Activated effector memory CD4-positive, alpha-beta T cell treated with Interleukin-2 at 50 U/mL for 16 hours (primary cell): ENCODE results near the gene LDLRAD4.

Experiments used
- DNase-seq: peaks from one replicate; pipeline ENCODE4 v3.0.0-alpha.2; 2020

The LDLRAD4 gene

DNA sequence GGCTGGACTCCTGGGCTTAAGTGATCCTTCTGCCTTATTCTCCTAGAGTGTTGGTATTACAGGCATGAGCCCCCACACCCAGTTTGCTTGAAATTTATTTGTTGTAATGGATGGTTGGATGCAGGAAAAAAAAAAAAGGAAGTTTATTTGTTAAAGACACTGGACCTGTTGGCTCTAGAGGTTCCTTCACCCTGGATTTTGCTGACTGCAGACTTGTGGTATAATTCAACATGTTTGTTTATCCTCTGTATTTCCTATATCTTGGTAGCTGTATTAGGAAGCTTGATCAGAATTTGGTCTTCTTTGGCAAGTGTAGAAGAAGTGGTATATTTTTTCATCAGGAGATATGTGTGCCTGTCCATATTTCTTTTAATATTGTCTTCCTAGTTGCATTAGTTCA, 138.7 kb downstream of the LDLRAD4 start:
- no peak for DNase-seq

DNA sequence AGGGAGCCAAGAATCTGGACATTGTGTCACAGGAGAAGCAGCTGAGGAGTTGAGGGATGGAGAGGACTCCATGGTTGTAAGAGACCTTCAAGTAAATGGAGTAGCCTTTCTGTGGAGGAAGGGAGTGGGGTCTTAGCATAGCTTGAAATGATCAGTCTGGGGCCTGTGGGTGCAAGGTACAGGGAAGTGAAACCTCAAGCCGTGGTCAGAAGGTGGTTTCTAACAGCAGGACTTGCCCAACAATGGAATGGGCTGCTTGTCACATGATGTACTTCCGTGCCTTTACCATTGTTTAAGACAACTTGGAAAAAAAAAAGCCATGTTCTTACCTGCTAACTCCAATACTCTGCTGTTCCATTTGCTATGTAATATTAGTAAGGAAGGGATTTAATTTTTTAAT, 140.7 kb downstream of the LDLRAD4 start:
- no peak for DNase-seq

DNA sequence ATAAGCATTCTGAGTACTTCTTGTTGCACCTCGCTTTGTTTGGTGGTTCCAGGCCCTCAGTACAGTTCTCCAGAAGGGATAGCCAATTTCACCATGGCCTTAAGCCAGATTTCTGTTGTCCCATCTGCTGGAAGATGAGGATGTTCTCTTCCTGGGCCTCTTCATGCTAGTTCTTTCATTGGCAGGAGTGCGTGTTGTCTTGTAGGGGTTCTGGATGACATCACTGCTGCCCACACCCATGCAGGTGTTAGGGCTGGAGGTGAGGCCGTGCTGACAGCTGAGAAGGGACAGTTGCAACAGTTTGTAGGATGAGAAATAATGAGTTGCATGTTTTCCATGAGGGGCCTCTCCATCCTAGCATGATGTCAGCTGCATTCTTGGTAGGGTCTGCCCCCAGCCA, 142.9 kb downstream of the LDLRAD4 start:
- no peak for DNase-seq

DNA sequence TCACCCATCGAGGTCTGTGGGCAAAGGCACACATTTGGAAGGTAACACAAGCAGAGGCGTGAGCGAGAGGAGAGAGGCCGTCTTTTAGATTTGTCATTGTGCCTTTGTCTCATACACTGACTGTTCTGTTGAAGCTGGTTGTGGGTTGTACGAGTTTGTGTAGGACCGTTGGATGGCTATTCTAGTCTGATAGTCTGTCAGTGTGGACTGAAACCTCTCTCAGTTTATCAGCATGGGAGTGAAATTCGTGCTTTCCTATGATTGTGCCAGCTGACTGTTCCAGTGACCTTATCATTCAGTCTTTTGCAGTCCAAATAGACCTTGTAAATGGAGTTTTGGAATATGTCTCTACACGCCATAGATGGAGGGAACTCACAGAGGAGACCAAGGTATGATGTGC, 143.5 kb downstream of the LDLRAD4 start:
- no peak for DNase-seq

DNA sequence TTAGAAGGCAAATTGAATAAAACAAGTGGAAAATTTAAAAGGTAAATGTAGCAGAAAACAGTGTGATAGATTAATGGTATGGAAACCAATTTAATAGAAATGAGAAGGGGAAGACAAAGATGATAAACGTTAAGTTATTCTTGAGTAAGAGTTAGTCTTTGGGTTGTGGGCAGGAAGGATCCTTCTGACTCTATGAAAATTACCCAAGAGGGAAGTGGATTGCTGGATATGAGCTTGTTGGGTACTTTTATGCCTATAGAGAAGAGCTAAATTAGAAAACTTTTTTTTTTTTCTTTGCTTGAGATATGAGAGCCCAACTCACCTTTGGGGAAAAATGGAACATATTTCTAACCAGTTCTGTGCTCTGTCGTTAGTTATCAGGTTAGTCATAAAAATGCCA, 144.0 kb downstream of the LDLRAD4 start:
- DNase-seq, result no peak

DNA sequence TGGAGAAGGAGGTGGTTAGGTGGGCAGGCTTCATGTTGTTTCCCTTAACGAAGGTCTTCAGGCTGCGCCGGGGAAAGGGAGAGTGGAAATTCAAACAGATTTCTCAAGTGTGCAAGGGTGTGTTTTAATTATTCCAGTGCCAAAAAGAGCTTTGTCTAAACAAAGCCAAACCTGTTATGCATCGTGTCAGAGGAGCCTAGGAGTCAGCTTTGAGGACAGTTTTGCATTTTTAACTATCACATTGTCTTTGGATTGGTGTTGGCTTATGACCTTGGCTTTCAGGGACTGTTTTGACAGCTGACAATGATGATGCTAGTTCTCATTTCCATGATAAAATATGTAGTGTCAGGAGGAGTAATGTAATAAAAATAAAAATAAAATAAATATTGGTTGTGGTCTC, 144.8 kb downstream of the LDLRAD4 start:
- no peak for DNase-seq

DNA sequence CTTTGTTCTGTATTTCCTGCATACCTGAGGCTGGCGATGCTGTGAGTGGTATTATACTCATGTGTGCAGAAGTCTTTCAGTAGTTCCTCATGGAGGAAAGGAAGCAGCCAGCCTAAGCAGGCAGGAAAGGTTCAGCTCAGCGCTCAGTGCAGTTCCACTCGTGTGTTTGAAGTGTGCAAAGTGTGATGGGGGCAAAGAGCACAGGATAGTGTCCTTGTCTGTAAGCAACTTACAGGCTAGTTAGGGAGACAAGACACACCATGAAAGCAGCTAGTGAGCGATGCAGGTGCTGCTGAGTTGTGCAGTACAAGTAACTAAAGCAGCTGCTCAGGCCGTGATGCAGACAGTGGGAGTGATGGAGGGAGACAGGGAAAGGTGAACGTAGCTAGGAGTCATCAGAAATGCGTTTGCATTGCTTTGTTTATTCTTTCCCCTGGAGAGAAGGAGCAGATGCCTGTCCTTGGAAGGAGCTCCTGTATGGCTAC, 146.2 kb downstream of the LDLRAD4 start:
- DNase-seq, result no peak

DNA sequence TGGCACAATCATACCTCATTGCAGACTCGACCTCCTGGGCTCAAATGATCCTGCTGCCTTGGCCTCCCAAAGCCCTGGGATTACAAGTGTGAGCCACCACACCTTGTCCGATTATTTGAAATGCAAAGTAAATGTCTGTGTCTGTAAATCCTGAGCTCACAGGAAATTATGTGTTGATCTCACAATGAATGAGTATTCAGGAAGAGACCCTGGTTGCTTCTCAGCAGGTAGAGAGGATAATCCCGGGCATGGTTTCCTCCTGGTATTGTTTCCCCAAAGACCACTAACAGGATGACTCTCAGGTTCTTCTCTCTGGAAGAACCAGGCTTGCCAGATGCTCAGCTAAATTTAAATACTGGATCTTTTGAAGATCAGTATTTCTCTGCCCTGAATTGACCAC, 147.6 kb downstream of the LDLRAD4 start:
- no peak for DNase-seq

DNA sequence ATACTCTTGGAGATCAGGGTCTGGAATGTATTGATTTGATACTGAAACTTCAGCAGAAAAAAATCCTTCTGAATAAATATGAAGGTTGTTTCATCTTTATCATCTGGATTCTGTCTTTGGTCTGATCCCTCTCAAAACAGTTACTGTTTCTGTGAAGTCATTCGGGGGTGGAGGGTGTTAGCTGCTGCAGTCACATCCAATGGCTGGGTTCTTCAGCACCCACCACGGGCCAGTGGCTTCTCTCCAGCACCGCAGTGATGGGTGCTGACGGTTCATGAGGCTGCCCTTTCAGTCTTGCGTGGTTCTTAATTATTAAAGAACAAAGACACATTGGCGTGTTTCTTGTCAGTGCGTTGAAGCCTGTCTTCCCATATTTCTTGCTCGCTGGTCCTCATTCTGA, 148.0 kb downstream of the LDLRAD4 start:
- DNase-seq, result no peak

DNA sequence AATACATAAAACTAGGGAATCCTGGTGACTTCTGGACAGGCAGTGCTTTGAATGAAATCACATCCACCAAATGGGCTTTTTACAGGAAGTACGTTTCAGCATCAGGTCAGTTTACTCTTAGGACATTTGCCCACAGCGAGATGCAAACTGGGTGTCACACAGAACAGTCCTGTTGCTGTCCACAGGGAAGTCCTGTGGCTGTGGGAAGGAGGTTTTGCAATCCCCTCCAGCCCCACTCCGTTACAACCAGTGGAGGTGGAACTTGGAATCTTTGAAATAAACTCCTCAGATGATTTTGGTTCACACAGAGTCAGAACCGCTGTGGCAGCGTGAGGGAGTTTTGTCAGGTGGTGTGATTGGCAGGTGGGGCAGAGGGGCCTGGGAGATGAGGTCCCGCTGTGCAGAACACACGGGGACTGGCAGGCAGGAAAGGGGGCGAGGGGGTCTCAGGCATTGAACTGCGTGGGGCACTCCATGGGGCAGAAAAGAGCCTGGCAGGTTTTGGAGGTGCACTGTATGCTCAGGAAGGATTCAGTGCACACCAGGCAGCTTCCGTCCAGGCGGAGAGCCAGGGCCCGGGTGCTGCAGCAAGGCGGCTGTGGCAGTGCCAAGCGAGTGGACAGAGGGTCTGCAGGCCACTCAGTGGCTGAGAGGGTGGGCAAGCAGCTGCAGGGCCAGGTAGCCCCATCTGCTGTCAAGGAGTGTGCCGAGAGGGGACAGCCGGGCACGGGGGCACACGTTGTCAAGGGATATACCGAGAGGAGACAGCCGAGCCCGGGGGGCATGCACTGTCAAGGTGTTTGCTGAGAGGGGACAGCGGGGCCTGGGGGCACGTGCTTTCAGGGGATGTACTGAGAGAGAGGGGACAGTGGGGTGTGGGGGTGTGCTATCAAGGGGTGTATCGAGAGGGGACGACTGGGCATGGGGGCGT, 148.7 kb downstream of the LDLRAD4 start:
- DNase-seq, result no peak

DNA sequence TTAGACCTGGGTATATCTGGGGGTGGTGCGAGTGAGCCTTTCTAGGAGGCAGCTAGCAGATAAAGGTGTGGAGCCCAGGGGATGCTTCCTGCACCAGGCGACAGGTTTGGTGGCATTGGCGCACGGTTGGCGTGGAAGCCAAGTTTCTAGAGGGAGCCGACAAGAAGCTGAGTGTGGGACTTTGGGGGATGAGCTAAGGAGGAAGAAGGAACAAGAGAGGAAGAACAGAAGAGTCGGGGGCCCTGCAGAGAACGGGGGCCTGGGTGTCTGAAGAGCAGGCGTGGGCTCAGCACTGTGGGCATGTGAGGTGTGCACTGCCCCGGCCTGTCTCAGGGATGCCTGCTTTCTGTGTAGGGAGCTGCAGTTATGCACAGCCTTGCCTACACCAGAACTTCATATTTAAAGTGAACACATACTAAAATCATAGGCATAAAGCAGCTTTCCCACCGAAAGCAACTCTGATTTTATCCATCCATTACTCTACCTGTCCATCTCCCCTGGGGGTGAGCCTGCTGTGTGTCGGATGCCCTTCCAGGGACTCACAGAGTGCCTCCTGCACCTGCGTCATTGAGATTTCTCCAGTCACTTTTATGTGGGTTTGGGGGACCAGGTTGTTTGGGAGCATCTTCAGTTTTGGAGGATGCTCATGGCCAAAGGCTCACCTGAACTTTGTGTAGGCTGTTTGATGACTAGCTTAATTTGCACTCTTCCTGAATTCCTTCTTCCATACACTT, 149.7 kb downstream of the LDLRAD4 start:
- no peak for DNase-seq

DNA sequence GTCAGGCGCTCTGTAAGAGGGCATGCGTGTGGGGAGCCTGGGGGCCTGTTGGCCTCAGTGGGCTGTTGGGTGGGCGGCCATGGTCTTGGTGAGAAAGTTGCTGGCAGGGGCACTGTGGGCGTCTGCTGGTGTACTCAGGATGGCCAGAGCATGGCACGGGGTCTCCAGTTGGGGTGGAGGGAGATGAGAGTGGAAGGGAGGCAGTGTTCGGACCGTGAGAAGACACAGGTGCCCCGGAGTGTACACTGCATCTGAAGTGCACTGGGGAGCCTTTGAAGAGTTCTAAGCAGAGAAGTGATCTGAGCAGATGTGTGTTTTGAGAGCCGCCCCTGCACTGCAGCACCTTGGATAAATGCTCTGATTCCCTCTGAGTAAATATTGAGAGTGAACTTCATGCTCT, 150.8 kb downstream of the LDLRAD4 start:
- DNase-seq, result no peak

DNA sequence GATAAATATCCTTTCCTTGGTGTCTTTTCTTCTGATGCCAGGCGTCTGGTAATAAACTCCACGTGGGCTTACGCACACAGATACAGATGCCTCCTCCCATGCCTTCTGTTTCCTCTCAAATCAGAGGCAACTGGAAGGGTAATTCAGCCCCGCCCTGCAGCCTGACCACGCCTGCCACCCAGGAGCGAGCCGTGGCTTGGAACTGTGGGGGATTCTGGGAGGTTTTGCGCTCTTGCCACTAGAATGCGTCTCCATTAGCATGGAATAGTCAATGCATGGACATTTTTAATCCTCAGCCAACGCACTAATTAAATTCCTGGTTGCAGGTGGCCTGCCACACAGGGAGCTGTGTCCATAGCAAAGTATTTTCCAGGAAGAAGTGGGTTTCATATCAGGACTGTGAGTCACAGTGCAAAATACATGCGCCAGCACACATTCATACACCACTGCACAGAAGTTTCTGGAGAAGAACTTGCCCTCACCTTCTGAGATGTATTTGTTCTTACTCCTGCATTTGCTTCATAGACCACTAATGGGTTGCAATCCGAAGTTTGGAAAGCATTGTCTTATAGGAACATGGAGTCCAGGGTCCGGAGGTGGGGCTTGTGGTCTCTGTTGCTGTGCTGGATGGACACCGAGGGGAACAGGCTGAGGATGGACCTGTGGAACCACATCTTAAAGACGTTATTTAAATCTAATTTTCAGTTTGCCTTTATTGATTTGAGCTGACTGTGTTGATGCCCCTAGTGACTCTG, 151.4 kb downstream of the LDLRAD4 start:
- DNase-seq, result no peak

DNA sequence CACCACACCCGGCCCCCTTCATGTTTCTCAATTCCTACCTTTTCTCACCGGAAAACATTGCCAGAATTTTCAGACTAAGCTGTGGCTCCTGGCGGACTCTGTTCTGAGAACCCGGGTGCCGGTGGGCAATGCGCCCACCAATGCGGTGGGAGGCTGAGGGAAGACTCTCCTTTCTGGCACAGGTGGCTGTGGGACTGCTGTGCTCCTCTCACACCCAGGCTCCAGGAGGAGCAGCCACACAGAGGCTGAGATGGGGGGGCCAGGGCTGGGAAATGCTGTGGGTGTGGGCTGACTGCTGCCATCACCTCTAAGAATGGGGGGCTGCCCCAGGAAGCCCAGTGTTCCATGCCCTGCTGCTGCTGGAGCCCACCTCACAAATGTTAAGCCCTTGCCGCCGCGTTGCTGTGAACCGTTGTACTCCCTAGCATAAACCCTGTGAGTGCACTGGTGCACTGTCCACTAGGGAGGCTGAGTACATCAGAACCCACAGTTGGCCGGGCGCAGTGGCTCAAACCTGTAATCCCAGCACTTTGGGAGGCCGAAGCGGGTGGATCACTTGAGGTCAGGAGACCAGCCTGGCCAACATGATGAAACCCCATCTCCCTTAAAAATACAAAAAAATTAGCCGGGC, 152.6 kb downstream of the LDLRAD4 start:
- DNase-seq, result no peak

DNA sequence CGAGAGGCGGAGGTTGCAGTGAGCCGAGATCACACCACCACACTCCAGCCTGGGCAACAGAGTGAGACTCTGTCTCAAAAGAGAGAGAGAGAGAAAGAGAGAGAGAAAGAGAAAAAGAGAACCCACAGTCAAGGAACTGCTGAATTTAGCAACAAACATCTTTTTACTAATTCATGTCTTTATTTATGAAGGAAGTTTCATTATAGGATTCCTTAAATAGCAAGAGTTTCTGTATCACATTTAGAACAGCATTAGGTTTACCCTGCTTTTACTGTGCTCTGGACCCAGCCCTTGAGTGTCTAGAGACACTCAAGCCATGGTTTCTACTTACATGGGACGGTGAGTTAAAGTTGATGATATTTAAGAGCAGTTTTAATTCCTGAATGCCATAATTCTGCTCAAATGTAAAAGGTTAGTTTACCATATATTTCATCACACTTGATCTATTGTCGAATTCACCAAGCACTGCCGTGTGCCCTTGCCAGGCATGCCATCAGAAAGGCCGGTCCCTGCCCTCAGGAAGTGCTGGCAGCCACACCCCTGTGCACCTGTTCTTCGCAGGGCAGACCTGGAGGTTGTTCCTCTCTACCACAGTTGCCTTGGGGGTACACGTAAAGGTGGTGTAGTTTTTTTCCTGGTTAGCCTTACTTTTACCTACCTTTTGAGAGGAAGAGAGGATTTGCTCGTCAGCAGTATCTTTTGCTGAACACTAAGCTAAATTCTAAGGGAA, 153.3 kb downstream of the LDLRAD4 start:
- DNase-seq, result no peak

DNA sequence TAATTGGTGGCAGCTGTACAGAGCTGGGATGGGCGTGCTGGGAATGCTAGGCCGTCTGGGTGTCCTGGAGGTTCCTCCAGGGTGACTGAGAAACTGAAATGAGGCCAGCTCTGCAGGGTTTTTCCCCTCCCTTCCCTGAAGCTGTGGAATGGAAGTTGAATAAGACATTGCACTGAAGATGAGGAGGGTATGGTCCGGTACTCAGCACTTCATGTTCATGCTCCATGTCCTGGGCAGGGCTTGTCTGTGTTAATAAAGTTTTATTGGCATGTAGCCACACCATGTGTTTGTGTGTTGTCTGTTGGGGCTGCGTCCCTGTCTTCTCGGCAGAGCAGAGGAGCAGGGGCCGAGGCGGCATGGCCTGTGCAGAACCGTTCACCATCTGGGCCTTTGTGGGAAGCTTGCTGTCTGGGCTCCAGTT, 154.0 kb downstream of the LDLRAD4 start:
- DNase-seq, result no peak

DNA sequence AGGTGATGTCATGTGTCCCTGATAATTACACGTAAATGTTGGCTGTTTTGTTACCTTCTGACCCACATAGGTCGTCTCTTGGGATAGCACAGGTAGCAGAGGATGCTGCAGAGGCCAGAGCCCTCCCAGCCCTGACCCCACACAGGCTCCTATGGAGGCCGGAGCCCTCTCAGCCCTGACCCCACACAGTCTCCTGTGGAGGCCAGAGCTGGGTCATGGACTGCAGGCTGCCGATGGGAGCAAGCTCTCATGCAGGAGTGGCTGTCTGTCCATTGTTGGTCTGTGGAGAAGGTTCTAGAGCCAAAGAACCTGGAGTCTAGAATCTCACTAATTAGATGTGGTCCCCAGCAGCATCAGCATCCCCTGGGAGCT, 155.5 kb downstream of the LDLRAD4 start:
- DNase-seq, result no peak

DNA sequence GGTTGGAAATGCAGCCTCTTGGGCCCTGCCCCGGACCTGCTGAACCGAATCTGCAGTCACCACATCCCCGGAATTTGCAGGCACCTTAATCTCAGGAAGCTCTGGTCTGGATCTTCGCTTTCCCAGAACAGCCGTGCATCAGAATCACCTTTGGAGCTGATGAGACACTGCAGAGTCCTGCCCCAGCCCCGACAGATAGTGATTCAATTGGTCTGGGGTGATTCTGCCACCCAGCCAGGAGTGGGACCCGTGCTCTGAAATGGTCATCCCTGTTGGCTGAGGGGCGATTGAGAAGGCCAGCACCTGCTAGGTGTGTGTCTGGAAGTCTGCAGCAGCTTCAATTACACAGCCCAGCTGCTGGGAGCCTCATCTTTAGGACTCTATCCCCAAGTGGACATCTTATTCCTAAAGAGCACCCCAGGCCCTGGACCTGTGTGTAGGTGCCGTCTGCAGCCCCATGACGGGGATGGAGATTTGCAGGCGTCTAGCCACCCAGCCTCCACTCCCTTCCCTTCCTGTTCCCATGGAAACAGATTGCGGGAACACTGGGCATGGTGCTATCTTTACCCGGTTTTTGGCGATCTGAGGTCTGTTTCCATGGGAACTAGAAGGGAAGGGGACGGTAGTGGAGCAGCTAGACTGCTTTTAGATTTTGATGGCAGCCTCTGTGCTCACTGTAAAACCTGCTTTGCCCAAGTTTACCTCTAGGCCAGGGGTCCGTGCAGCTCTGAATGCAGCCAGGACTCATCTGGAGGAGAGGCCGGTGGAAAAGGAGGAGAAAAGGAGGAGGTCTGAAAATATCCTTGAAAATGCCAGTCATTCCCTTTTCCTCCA, 156.1 kb downstream of the LDLRAD4 start:
- no peak for DNase-seq

DNA sequence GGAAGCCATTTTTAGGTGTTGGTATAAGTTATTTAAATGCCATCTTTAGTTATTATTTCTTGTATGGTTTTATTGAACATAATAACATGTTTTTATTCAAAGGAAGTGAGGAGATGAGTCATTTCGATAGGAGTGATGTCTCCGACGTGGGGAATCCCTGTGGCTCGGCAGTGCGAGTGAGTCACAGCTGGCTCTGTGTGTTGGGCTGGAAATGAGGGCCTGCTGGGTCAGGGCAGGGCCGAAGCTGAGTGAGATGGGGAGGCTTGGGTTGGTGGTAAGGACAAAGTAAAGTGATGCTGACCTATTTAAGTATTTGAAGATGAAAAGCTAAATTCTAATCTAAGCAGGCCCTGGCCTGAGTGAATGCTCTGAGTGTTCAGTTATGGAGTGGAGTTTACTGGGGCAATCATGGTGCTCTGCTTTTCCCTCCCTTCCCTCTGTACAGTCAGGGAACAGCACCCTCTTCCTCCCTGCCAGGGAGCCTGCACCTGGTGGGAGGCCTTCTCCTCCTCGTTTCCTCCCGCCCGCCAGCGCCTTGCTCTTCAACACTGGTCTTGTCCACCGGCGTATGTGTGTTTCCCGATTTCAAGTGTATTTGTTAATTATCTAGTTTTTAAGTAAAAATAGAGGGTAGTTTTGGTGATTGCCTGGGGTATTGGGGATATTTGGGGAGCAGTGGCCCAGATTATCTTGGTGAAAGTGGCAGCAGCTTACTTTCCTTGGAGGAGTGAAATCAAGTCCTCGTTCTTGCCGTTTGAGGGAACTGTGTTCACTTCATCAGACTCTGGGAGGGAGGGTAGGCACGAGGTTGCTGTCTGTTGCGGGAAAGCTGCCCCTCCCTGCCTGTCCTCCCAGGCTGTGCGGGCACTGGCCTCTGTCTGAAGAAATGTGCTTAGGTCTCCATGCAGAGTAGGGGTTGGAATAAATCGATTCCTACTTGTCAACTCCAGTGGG, 157.0 kb downstream of the LDLRAD4 start:
- DNase-seq, result peak; percentile 66

DNA sequence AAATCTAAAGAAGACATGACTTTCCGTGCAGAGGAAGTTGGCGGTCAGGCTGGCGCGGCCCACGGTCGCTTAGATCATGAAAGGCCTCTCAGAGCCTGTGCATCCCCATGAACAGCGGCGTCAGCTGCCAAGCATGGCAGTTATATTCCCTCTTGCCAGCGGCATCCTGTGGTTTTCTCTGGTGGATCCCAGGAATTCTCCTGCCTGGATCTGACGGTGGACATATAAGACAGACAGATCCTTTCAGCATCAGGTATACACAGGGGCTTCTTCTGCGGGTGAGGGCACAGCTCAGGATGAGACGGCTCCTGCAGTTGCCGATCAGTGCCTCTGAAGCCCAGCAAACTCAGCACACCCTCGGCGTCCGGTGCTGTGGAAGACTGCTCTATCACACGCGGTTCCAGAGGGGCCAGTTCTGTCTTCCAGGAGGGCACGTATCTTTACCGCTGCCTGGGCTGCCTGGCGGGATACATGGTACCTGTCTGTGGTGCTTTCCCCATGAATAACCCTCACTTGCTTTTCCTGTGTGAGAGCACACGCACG, 157.8 kb downstream of the LDLRAD4 start:
- peak; percentile 43 for DNase-seq
